ENCODE results near the gene FAM222A.

FAM222A gene

GRCh38 chr12:109736552-109737108, 23.0 kb downstream of the FAM222A start:
- H3K9me2 ChIP-seq (replicated peaks; ENCODE audit: insufficient read depth, low read length) = no peaks in the 10 kb centered on the region
- H3K27ac ChIP-seq (ENCODE audit: low read depth, low read length) = no peak overlapping the region
- H3K9ac ChIP-seq (ENCODE audit: low read length) = no peak overlapping the region
- no peak overlapping the region for H3K4me3 ChIP-seq (ENCODE audit: insufficient read depth, low read length, poor library complexity, severe bottlenecking)
- H2AFZ ChIP-seq (ENCODE audit: low read depth, low read length, severe bottlenecking) = no peak overlapping the region
- no peaks in the 10 kb centered on the region for H4K20me1 ChIP-seq (ENCODE audit: low read depth, low read length)
- no peaks in the 10 kb centered on the region for H3F3A ChIP-seq (ENCODE audit: insufficient read depth)
- H3K36me3 ChIP-seq (ENCODE audit: low read length) = no peaks in the 10 kb centered on the region
- no peaks in the 10 kb centered on the region for H3K27me3 ChIP-seq (ENCODE audit: low read length)
- H3K4me2 ChIP-seq (ENCODE audit: low read depth, low read length, poor library complexity, severe bottlenecking) = no peak overlapping the region
- no peak for TF ChIP-seq EZH2phosphoT487 (conservative IDR thresholded peaks at IDR 0.05; ENCODE audit: low read length)
- TF ChIP-seq, protein P1, sequence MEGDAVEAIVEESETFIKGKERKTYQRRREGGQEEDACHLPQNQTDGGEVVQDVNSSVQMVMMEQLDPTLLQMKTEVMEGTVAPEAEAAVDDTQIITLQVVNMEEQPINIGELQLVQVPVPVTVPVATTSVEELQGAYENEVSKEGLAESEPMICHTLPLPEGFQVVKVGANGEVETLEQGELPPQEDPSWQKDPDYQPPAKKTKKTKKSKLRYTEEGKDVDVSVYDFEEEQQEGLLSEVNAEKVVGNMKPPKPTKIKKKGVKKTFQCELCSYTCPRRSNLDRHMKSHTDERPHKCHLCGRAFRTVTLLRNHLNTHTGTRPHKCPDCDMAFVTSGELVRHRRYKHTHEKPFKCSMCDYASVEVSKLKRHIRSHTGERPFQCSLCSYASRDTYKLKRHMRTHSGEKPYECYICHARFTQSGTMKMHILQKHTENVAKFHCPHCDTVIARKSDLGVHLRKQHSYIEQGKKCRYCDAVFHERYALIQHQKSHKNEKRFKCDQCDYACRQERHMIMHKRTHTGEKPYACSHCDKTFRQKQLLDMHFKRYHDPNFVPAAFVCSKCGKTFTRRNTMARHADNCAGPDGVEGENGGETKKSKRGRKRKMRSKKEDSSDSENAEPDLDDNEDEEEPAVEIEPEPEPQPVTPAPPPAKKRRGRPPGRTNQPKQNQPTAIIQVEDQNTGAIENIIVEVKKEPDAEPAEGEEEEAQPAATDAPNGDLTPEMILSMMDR (IDR thresholded peaks at IDR 0.05; ENCODE audit: insufficient read depth, low read length, poor library complexity, severe bottlenecking) = no peak
- no peaks in the 10 kb centered on the region for H3K79me2 ChIP-seq (ENCODE audit: insufficient read depth, low read length)
- H3K9me3 ChIP-seq (ENCODE audit: insufficient read depth, low read length) = no peaks in the 10 kb centered on the region

DNA sequence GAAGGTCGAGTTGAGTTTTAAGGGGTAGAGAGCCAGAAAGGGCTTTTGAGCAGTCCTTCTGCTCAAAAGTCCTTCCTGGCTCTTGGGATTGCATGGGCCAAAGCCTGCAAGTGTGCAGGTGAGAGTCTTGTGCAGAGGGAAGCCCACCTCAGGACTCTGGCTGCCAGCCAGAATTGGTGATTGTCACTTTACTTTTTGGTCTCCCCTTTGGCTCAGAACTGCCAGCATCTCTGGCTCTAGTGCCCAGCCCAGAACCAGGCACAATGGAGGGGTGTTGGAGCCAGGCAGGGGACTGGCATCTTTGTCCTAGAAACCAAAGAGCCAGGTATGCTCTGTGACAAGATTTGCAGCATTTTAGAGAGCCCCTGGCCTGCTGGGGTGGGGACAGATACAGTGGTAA, 23.5 kb downstream of the FAM222A start:
- no peak overlapping the region for H3K4me2 ChIP-seq (ENCODE audit: low read depth, low read length, poor library complexity, severe bottlenecking)
- H3K36me3 ChIP-seq (ENCODE audit: low read length) = no peaks in the 10 kb centered on the region
- no peaks in the 10 kb centered on the region for H3K27me3 ChIP-seq (ENCODE audit: low read length)
- H3K9me2 ChIP-seq (replicated peaks; ENCODE audit: insufficient read depth, low read length) = no peaks in the 10 kb centered on the region
- no peak overlapping the region for H3K27ac ChIP-seq (ENCODE audit: low read depth, low read length)
- H3K79me2 ChIP-seq (ENCODE audit: insufficient read depth, low read length) = no peaks in the 10 kb centered on the region
- H3K4me3 ChIP-seq (ENCODE audit: insufficient read depth, low read length, poor library complexity, severe bottlenecking) = no peak overlapping the region
- H4K20me1 ChIP-seq (ENCODE audit: low read depth, low read length) = no peaks in the 10 kb centered on the region
- H3K9ac ChIP-seq (ENCODE audit: low read length) = no peak overlapping the region
- no peak for TF ChIP-seq EZH2phosphoT487 (conservative IDR thresholded peaks at IDR 0.05; ENCODE audit: low read length)
- TF ChIP-seq, protein P1 (IDR thresholded peaks at IDR 0.05; ENCODE audit: insufficient read depth, low read length, poor library complexity, severe bottlenecking) = no peak
- no peaks in the 10 kb centered on the region for H3K9me3 ChIP-seq (ENCODE audit: insufficient read depth, low read length)
- H2AFZ ChIP-seq (ENCODE audit: low read depth, low read length, severe bottlenecking) = no peak overlapping the region
- H3F3A ChIP-seq (ENCODE audit: insufficient read depth) = no peaks in the 10 kb centered on the region

DNA sequence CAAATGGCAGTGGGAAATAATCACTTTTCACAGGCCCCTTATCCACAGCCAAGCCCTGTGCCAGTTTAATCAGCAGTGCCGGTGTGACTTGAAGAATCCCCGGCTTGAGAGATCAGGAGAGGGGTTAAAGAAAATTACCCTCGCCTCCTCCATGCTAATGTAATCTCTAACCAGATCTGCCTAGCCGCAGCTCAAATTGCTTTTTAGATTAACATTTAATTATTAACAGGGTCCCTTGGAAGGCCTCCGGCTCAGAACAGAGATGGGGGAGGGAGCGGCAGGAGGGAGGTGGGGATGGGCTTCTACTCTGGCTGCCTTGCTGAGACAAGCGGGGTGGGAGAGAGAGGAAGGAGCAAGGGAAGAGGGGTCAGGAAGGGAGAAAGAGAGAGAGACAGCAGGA, 24.0 kb downstream of the FAM222A start:
- TF ChIP-seq EZH2phosphoT487 (conservative IDR thresholded peaks at IDR 0.05; ENCODE audit: low read length) = no peak
- TF ChIP-seq, protein P1 (IDR thresholded peaks at IDR 0.05; ENCODE audit: insufficient read depth, low read length, poor library complexity, severe bottlenecking) = no peak
- no peaks in the 10 kb centered on the region for H3F3A ChIP-seq (ENCODE audit: insufficient read depth)
- H4K20me1 ChIP-seq (ENCODE audit: low read depth, low read length) = no peaks in the 10 kb centered on the region
- H3K27ac ChIP-seq (ENCODE audit: low read depth, low read length) = no peak overlapping the region
- H3K9me3 ChIP-seq (ENCODE audit: insufficient read depth, low read length) = no peaks in the 10 kb centered on the region
- no peaks in the 10 kb centered on the region for H3K9me2 ChIP-seq (replicated peaks; ENCODE audit: insufficient read depth, low read length)
- H3K9ac ChIP-seq (ENCODE audit: low read length) = no peak overlapping the region
- H3K27me3 ChIP-seq (ENCODE audit: low read length) = no peaks in the 10 kb centered on the region
- H3K4me2 ChIP-seq (ENCODE audit: low read depth, low read length, poor library complexity, severe bottlenecking) = no peak overlapping the region
- no peak overlapping the region for H2AFZ ChIP-seq (ENCODE audit: low read depth, low read length, severe bottlenecking)
- no peak overlapping the region for H3K4me3 ChIP-seq (ENCODE audit: insufficient read depth, low read length, poor library complexity, severe bottlenecking)
- H3K36me3 ChIP-seq (ENCODE audit: low read length) = no peaks in the 10 kb centered on the region
- H3K79me2 ChIP-seq (ENCODE audit: insufficient read depth, low read length) = no peaks in the 10 kb centered on the region

Data from SU-DHL-6 (cell line).